ENCODE data around the gene TRIM63.

Gene TRIM63

DNA sequence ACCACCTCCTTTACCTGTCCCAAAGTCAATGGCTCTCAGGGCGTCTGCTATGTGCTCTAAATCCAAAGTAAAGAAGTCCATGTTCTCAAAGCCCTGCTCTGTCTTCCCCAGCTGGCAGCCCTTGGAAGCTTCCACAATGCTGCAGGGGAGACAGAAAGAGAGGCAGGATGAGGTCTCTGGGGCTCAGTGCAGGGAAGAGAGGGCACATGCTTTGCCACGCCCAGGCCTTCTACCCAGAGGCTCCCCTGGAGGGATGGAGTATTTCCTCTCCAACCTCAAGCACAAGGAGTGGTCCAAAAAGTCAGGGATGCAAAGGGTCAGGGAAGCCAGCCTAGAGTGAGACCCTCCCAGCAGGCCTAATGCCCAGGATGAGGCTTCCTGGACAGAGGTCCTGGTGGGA lies 10.2 kb downstream of the TRIM63 start:
- DNase-seq (ENCODE audit: low read depth), result no peak

DNA sequence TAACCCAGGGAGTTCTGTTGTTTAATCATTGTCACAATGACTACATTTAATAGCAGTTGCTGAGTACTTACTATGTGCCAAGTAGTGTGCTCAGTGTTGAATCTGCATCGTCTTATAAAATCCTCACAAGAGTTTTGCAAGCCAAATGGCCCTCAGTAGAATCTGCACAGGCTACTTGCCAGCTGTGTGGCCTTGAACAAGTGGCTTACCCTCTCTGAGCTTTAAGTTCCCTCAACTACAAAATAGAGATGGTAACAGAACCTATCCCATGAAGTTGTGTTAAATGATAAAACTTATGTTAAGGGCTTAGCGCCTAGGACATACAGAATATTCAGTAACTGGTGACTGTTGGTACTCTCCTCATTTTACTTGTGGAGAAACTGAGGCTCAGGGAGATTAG lies 12.4 kb downstream of the TRIM63 start:
- no peak for DNase-seq (ENCODE audit: low read depth)

DNA sequence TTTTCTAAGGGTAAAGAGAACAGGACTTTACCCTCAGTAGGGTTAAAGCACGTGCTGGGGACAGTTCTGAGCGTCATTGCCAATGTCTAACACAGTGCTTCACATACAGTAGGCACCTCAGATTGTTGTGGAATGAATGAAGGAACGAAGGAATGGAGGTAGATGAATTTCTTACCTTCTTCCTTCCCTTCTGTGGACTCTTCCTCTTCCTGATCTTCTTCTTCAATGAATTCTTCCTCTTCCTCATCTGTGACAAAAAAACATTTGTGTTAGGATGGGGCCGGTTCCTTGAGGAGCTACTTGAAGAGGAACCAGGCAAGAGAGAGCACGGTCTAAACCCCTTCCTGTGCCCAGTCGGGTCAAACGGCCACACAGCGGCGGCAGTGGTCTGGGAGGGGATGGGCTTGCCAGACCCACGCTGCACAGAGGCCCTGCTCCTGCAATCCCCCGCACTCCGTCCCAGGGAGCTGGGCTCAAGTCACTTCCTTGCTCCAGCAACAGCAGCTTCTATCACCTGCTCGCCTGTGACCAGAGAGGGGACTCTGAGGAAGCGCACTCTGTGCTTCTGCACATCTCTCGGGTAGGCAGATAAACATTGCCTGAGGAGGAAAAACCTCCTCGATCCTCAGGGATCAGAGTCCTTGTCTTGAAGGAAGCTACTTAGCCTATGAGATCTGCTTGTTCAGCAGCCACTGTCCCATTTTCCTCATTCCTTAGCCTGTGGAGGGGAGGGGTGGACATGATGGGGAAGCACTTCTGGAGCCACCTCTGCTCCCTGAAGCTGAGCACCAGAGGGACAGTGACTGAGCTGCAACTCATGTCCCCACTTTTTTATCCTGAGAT lies 13.5 kb downstream of the TRIM63 start:
- no peak for DNase-seq (ENCODE audit: low read depth)

DNA sequence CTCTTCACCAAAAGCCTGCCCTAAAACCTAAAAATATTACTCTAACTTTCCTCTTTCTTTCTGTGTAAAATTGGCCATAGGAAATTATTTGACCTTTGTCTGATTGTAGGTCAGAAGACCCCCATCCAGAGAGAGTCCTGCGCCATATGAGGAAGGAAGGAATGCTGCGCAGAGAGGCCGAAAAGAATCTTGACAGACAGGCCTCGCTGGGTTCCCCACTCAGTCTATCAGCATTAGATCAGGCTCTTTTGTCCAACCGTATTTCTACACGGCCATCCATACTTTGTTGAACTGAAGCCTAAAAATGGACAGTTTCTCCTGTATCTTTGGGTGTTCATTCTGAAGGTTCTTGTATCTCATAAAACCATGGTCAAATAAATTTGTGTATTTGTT lies 17.2 kb downstream of the TRIM63 start:
- DNase-seq (ENCODE audit: low read depth), result no peak

DNA sequence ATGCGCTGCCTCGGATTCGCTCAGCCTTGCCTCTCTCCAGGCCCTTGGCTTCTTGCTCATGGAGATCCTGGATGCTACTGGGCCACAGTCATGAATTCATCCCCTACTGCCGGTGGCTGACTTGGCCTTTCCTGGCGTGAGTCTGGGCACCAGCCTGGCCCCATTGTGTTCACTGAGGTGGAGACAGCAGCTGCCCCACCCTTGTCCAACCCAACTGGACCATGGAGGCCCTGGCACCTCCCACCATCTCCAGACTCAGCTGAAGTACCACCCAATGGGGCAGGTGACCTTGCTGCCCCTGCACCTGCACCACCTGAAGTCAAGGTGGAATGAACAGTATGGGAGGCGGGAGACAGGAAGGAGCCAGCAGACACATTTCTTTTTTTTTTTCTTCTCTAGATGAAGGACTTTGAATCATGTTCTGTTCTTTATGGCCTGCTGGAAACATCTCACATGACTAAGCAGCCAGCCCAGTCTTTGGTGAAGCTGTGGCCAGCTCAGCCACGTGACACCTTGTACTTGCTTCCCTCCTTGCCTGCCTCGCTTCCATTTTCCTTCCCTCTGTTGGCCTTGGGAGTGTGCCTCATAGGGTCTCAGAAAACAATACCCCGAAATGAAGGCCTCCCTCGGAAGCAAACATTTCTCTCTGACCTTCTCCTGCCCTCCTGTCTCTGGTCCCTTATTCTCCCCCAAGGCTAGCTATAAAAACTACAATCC lies 17.7 kb downstream of the TRIM63 start:
- no peak for DNase-seq (ENCODE audit: low read depth)

GRCh38 chr1:26047278-26047874 lies 20.1 kb downstream of the TRIM63 start:
- no peak for DNase-seq (ENCODE audit: low read depth)

GRCh38 chr1:26046246-26047095 lies 21.0 kb downstream of the TRIM63 start:
- no peak for DNase-seq (ENCODE audit: low read depth)

GRCh38 chr1:26045722-26046245 lies 21.6 kb downstream of the TRIM63 start, which contains the start of gene SLC30A2:
Gene SLC30A2, minus strand, starts transcription at chr1:26046118. Its CDS starts 222 bp downstream, at chr1:26045896.
- DNase-seq (ENCODE audit: low read depth), result no peak

DNA sequence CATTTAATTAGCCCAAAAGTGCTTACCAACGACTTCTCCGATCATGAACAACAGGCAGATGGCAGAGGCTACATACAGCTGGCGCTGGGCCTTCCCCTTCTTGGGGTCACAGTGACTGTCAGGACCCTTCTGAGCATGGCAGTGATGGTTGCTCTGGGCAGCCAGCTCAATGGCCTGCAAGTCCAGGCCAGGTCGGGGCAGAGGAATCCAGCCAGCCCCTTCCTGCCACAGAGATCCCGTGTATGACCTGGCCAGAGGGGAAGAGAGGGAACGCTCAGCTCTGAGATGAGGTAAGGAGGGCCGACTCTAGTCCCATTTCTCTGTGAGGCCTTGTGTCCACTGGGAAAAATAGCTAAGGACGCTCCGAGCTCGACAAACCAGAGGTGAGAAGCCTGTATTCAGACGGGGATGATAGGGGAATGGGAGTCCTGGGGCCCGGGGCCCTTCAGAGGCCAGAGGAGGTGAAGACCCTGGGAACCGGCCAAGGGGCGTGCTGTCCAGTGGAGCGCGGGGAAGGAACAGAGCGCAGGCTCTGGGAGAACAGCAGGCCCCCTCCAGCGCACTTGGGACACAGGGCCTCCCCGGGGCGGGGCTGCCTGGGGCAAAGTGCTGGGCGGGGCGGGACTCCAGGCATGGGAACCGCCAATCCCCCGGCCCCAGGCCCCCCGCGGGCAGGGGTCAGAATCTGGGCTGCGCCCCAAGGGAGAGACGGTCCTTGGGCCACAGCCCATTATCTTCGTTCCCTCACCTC lies 22.3 kb downstream of the TRIM63 start:
- no peak for DNase-seq (ENCODE audit: low read depth)

- DNase-seq (ENCODE audit: low read depth), result no peak
These were observed 23.0 kb downstream of the TRIM63 start for GRCh38 chr1:26044414-26044813.

DNA sequence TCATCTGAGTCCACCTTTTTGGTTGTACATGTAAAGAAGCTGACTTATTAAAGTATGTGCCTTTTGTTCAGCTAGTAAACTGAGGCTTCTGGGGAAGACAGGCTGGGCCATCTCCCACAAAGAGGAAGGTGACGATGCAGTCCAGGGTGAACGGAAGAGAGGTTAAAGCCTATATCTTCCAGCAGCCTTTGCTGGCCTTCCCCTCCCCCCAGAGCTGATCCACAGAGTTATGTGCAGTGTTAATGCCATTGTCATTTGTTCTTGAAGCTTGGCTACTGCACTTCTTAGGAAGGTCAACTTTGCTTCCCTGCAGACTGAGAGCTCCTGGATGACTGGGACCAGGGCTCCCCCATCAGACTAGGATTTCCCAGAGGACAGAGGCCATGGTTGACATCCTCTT lies 23.7 kb downstream of the TRIM63 start:
- DNase-seq (ENCODE audit: low read depth), result no peak

GRCh38 chr1:26041978-26042377 lies 25.5 kb downstream of the TRIM63 start:
- no peak for DNase-seq (ENCODE audit: low read depth)

GRCh38 chr1:26041401-26041800 lies 26.0 kb downstream of the TRIM63 start:
- no peak for DNase-seq (ENCODE audit: low read depth)

DNA sequence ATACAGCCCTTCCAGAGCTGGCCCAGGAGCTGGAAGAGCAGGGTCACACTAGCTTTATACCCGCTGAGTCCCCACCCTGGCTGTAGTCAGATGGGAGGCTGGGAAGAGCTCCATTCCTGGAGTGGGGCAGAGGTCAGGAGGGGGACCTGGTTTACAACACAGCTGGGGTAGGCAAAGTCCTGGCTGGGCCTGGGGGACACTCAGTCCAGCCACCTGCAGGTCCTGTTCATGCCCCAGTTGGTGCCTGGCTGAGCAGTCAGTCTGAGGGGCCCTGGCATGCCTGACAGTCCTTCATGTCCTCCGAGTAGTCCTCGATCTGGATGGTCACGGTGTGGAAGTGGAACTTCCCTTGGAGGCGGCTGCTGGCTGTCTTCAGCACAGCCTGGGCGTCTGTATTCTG lies 28.5 kb downstream of the TRIM63 start:
- no peak for DNase-seq (ENCODE audit: low read depth)

GRCh38 chr1:26038477-26038876 lies 29.0 kb downstream of the TRIM63 start:
- DNase-seq (ENCODE audit: low read depth), result no peak

DNA sequence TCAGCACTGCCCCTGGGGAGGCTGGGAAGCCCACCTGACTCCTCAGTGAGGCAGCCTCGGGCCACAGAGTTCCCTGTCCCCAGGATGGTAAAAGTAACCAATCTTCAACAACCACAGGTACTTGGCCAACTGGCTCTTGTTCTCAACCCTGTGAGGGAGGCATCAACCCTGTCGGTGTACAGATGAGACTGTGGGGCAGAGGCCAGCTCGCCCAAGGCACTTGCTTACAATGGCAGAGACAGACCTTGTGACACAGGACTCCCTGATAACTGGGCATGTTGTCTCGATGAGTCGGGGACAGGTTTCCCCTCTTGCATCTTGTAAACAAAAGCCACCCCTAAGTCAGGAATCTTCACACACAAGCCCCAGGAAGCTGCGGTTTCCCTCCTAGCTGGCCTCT lies 29.5 kb downstream of the TRIM63 start:
- no peak for DNase-seq (ENCODE audit: low read depth)

GRCh38 chr1:26036756-26037281 lies 30.6 kb downstream of the TRIM63 start:
- DNase-seq (ENCODE audit: low read depth), result no peak

- DNase-seq (ENCODE audit: low read depth), result peak; percentile 62
These were observed 31.3 kb downstream of the TRIM63 start for GRCh38 chr1:26035959-26036755.

- peak; percentile 82 for DNase-seq (ENCODE audit: low read depth)
These were observed 32.0 kb downstream of the TRIM63 start for GRCh38 chr1:26035203-26035958.

All from activated T-helper 1 cell treated with Interleukin-2 at 50 U/mL for 16 hours (primary cell).